SH-SY5Y (cell line): ENCODE data around the gene GBP6.

Experiments
- GATA2 ChIP-seq: IDR thresholded peaks from 2 replicates; pipeline ENCODE4 v1.6.1; 2011; ENCODE audit warnings: mild to moderate bottlenecking, low read depth, low read length
- GATA3 ChIP-seq: IDR thresholded peaks from 2 replicates; pipeline ENCODE4 v1.6.1; 2011; ENCODE audit warnings: low read depth, mild to moderate bottlenecking, low read length, moderate library complexity

GRCh38 chr1:89378001-89378400, 14.1 kb downstream of the GBP6 start:
- TF ChIP-seq GATA3 = no peak
- no peak for TF ChIP-seq GATA2
